RWPE2 (cell line): ENCODE results near the gene CBR1.
A peak's percentile ranks its signal among the peaks of the same experiment; 100 is the strongest.

ENCODE experiments used
- ATAC-seq: fragments of 200-7000 bp; cut with Tn5 transposase; 3 replicates; pipeline ENCODE4 v1.9.1; 2021; ENCODE audit warnings: low read depth
- DNase-seq: peaks from one replicate; pipeline ENCODE4 v3.0.0-alpha.2; 2020; ENCODE audit warnings: low spot score
- H3K27ac ChIP-seq: fragments of 450-650 bp; 2 replicates; pipeline ENCODE4 v1.5.1; 2017; ENCODE audit warnings: mild to moderate bottlenecking; ENCODE audit not compliant: poor library complexity, severe bottlenecking
- H3K27me3 ChIP-seq: fragments of 250-450 bp; sonication (Bioruptor Pico); 2 replicates; pipeline ENCODE4 v1.5.1; 2021; ENCODE audit warnings: mild to moderate bottlenecking, moderate library complexity; ENCODE audit not compliant: insufficient read depth, poor library complexity, severe bottlenecking
- H3K36me3 ChIP-seq: fragments of 250-450 bp; sonication (Bioruptor Pico); 2 replicates; pipeline ENCODE4 v1.5.1; 2020; ENCODE audit warnings: low read depth, mild to moderate bottlenecking, moderate library complexity
- H3K4me1 ChIP-seq: fragments of 250-450 bp; sonication (Bioruptor Pico); 2 replicates; pipeline ENCODE4 v1.5.1; 2021; ENCODE audit warnings: mild to moderate bottlenecking, moderate library complexity; ENCODE audit not compliant: insufficient read depth, poor library complexity, severe bottlenecking
- H3K4me3 ChIP-seq: fragments of 250-450 bp; sonication (Bioruptor Pico); 2 replicates; pipeline ENCODE4 v1.5.1; 2021; ENCODE audit warnings: mild to moderate bottlenecking, moderate library complexity; ENCODE audit not compliant: severe bottlenecking
- H3K9me3 ChIP-seq: fragments of 250-450 bp; sonication (Bioruptor Pico); 2 replicates; pipeline ENCODE4 v1.5.1; 2021; ENCODE audit warnings: mild to moderate bottlenecking, moderate library complexity; ENCODE audit not compliant: severe bottlenecking
- TF ChIP-seq, protein P1 (sequence below): fragments of 450-650 bp; IDR thresholded peaks from one replicate; pipeline ENCODE4 v1.5.1; 2017; ENCODE audit warnings: mild to moderate bottlenecking, moderate library complexity; ENCODE audit not compliant: poor library complexity, severe bottlenecking

The CBR1 gene

DNA sequence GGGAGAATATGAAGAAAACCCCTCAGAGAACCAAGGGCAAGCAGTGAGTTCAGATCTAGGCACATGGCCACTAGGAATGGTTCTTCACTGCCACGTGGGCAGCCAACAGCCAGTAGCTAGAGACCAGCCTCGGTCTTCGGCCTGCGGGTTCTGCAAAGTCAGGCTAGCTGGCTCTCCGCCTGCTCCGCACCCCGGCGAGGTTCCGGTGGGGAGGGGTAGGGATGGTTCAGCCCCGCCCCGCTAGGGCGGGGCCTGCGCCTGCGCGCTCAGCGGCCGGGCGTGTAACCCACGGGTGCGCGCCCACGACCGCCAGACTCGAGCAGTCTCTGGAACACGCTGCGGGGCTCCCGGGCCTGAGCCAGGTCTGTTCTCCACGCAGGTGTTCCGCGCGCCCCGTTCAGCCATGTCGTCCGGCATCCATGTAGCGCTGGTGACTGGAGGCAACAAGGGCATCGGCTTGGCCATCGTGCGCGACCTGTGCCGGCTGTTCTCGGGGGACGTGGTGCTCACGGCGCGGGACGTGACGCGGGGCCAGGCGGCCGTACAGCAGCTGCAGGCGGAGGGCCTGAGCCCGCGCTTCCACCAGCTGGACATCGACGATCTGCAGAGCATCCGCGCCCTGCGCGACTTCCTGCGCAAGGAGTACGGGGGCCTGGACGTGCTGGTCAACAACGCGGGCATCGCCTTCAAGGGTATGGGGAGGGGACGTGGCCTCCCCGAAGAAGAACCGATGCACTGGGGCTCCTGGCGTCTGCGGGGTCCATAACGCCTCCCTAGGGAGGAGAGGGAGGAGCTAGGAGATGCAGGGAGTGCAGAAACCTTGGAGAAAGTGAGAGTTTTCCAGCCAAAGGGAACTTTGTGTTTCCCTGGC, at the start of gene CBR1:
TSS of gene CBR1 (plus strand) at position 312 of the 871 bp plus-strand sequence. CDS start at position 404, 92 bp downstream.
- Histone ChIP-seq H3K36me3 (peaks cover 25% of the 10 kb centered on the region), H3K4me1 (peaks cover 16% of the 10 kb centered on the region), H3K9me3 (no peaks in the 10 kb centered on the region), H3K4me3 (peak within 1 kb of the TSS; percentile 59), H3K27ac (peak within 1 kb of the TSS; percentile 32), H3K27me3 (no peaks in the 10 kb centered on the region)
- peak; percentile 92 for DNase-seq
- TF ChIP-seq, protein P1, sequence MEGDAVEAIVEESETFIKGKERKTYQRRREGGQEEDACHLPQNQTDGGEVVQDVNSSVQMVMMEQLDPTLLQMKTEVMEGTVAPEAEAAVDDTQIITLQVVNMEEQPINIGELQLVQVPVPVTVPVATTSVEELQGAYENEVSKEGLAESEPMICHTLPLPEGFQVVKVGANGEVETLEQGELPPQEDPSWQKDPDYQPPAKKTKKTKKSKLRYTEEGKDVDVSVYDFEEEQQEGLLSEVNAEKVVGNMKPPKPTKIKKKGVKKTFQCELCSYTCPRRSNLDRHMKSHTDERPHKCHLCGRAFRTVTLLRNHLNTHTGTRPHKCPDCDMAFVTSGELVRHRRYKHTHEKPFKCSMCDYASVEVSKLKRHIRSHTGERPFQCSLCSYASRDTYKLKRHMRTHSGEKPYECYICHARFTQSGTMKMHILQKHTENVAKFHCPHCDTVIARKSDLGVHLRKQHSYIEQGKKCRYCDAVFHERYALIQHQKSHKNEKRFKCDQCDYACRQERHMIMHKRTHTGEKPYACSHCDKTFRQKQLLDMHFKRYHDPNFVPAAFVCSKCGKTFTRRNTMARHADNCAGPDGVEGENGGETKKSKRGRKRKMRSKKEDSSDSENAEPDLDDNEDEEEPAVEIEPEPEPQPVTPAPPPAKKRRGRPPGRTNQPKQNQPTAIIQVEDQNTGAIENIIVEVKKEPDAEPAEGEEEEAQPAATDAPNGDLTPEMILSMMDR: no peak
- ATAC-seq: peak; percentile 97

GRCh38 chr21:36021251-36021837, 48.5 kb upstream of the CBR1 start:
- TF ChIP-seq, protein P1: no peak
- Histone ChIP-seq H3K36me3 (no peaks in the 10 kb centered on the region), H3K4me1 (peaks cover 6% of the 10 kb centered on the region), H3K4me3 (no peak overlapping the region), H3K27me3 (no peaks in the 10 kb centered on the region), H3K9me3 (no peaks in the 10 kb centered on the region), H3K27ac (no peak overlapping the region)
- DNase-seq (no peak), ATAC-seq (no peak)

- Histone ChIP-seq H3K4me3 (no peak overlapping the region), H3K27ac (no peak overlapping the region), H3K9me3 (no peaks in the 10 kb centered on the region), H3K4me1 (peaks cover 6% of the 10 kb centered on the region), H3K27me3 (no peaks in the 10 kb centered on the region), H3K36me3 (no peaks in the 10 kb centered on the region)
- no peak for ATAC-seq
- TF ChIP-seq, protein P1: no peak
- DNase-seq: no peak
These were observed 47.3 kb upstream of the CBR1 start for GRCh38 chr21:36022427-36023091.

DNA sequence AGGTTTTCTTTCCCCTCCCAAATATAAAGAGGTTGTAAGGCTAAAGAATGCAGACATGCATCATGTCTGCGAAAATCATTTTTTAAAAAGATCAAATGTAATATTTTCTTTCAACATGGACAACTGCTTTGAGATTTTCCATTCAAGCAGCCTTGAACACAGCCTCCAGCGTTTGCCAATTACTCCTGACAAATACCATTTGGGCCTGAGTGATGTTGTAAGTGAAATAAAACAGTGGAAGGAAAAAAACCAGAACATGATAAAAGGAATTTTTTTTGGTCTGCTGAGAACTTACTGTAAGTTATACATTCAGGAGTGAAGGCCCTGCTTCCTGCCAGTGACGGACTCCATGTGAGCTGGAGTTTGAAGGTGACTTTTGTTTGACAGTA, 46.7 kb upstream of the CBR1 start:
- no peak for DNase-seq
- H3K9me3 ChIP-seq: no peaks in the 10 kb centered on the region
- ATAC-seq: no peak
- H3K36me3 ChIP-seq: no peaks in the 10 kb centered on the region
- TF ChIP-seq, protein P1: no peak
- no peaks in the 10 kb centered on the region for H3K27me3 ChIP-seq
- H3K27ac ChIP-seq: no peak overlapping the region
- peaks cover 6% of the 10 kb centered on the region for H3K4me1 ChIP-seq
- no peak overlapping the region for H3K4me3 ChIP-seq
